NK-92 (cell line): Measurements from ENCODE around the gene SRBD1.
"Not testable (repeated sequence)": the region's sequence is repeated elsewhere in the genome, so short reads cannot be mapped to it uniquely, and the experiment has no call there.

ENCODE experiments used
- DNase-seq: peaks from one replicate; lab custom pipeline; 2025; ENCODE audit not compliant: unreplicated experiment; lab: John Stamatoyannopoulos, UW

The SRBD1 gene

GRCh38 chr2:45435316-45435715 lies 175.8 kb downstream of the SRBD1 start:
- DNase-seq: no peak

GRCh38 chr2:45433363-45433762 lies 177.7 kb downstream of the SRBD1 start:
- no peak for DNase-seq

GRCh38 chr2:45432406-45432805 lies 178.7 kb downstream of the SRBD1 start:
- no peak for DNase-seq

- DNase-seq: not testable (repeated sequence)
These were observed 185.0 kb downstream of the SRBD1 start for GRCh38 chr2:45426025-45426424.

- no peak for DNase-seq
These were observed 188.1 kb downstream of the SRBD1 start for GRCh38 chr2:45422921-45423320.

GRCh38 chr2:45418532-45418931 lies 192.5 kb downstream of the SRBD1 start:
- DNase-seq: no peak

GRCh38 chr2:45415534-45416123 lies 195.4 kb downstream of the SRBD1 start:
- no peak for DNase-seq

GRCh38 chr2:45412754-45413379 lies 198.2 kb downstream of the SRBD1 start:
- no peak for DNase-seq

- no peak for DNase-seq
These were observed 201.4 kb downstream of the SRBD1 start for GRCh38 chr2:45409677-45410076.

GRCh38 chr2:45406621-45407020 lies 204.4 kb downstream of the SRBD1 start:
- no peak for DNase-seq

GRCh38 chr2:45404807-45405297 lies 206.2 kb downstream of the SRBD1 start:
- no peak for DNase-seq

GRCh38 chr2:45403036-45403435 lies 208.0 kb downstream of the SRBD1 start:
- no peak for DNase-seq

- DNase-seq: no peak
These were observed 209.6 kb downstream of the SRBD1 start for GRCh38 chr2:45401431-45401922.

- no peak for DNase-seq
These were observed 211.9 kb downstream of the SRBD1 start for GRCh38 chr2:45399040-45399784.

- no peak for DNase-seq
These were observed 213.8 kb downstream of the SRBD1 start for GRCh38 chr2:45397292-45397691.

GRCh38 chr2:45396671-45397070 lies 214.4 kb downstream of the SRBD1 start:
- no peak for DNase-seq

GRCh38 chr2:45394842-45395241 lies 216.2 kb downstream of the SRBD1 start:
- DNase-seq: no peak

- DNase-seq: no peak
These were observed 216.9 kb downstream of the SRBD1 start for GRCh38 chr2:45394216-45394615.

GRCh38 chr2:45391866-45392265 lies 219.2 kb downstream of the SRBD1 start:
- no peak for DNase-seq

- DNase-seq: no peak
These were observed 220.2 kb downstream of the SRBD1 start for GRCh38 chr2:45390861-45391260.

GRCh38 chr2:45390441-45390840 lies 220.6 kb downstream of the SRBD1 start:
- DNase-seq: no peak

GRCh38 chr2:45388541-45389100 lies 222.4 kb downstream of the SRBD1 start:
- DNase-seq: no peak
